VCaP (cell line): ENCODE measurements around the gene TEKT4.
"Not testable (repeated sequence)": the region's sequence is repeated elsewhere in the genome, so short reads cannot be mapped to it uniquely, and the experiment has no call there.

Experiments
- H3K27ac ChIP-seq: fragments of 450-650 bp; 2 replicates; pipeline ENCODE4 v1.5.1; 2017
- TF ChIP-seq, protein P1 (sequence below): fragments of 450-650 bp; conservative IDR thresholded peaks from 2 replicates; pipeline ENCODE4 v1.5.1; 2017; ENCODE audit warnings: mild to moderate bottlenecking, moderate library complexity

The TEKT4 gene, protein sequence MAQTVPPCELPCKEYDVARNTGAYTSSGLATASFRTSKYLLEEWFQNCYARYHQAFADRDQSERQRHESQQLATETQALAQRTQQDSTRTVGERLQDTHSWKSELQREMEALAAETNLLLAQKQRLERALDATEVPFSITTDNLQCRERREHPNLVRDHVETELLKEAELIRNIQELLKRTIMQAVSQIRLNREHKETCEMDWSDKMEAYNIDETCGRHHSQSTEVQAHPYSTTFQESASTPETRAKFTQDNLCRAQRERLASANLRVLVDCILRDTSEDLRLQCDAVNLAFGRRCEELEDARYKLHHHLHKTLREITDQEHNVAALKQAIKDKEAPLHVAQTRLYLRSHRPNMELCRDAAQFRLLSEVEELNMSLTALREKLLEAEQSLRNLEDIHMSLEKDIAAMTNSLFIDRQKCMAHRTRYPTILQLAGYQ

DNA sequence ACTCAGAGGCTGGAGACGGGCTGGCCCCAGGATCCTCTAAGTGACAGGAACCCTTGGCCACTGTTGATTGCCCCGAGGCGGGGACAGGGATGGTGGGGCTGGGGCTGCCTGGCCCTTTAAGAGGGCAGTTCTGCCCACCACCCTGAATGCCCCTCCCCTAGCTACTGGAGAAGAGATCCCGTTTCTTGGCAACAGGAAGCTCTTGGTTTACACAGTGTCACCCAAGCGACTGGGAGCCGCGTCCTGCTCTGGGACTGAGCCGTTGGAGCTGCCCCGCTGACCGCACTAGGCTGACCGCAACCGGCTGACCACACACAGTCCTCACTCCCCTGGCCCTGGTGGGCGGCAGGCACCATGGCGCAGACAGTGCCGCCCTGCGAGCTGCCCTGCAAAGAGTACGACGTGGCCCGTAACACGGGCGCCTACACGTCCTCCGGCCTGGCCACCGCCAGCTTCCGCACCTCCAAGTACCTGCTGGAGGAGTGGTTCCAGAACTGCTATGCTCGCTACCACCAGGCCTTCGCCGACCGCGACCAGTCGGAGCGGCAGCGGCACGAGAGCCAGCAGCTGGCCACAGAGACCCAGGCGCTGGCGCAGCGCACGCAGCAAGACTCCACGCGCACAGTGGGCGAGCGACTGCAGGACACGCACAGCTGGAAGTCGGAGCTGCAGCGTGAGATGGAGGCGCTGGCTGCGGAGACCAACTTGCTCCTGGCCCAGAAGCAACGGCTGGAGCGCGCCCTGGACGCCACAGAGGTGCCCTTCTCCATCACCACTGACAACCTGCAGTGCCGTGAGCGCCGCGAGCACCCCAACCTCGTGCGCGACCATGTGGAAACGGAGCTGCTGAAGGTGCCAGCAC, at the start of gene TEKT4:
Gene TEKT4 (plus strand): TSS at position 205 of the 862 bp plus-strand sequence. CDS start 150 bp downstream, at position 355.
- TF ChIP-seq, protein P1, sequence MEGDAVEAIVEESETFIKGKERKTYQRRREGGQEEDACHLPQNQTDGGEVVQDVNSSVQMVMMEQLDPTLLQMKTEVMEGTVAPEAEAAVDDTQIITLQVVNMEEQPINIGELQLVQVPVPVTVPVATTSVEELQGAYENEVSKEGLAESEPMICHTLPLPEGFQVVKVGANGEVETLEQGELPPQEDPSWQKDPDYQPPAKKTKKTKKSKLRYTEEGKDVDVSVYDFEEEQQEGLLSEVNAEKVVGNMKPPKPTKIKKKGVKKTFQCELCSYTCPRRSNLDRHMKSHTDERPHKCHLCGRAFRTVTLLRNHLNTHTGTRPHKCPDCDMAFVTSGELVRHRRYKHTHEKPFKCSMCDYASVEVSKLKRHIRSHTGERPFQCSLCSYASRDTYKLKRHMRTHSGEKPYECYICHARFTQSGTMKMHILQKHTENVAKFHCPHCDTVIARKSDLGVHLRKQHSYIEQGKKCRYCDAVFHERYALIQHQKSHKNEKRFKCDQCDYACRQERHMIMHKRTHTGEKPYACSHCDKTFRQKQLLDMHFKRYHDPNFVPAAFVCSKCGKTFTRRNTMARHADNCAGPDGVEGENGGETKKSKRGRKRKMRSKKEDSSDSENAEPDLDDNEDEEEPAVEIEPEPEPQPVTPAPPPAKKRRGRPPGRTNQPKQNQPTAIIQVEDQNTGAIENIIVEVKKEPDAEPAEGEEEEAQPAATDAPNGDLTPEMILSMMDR, result no peak
- H3K27ac ChIP-seq, result peak within 1 kb of the TSS; percentile 34; the same call in 1 of the 2 replicates

DNA sequence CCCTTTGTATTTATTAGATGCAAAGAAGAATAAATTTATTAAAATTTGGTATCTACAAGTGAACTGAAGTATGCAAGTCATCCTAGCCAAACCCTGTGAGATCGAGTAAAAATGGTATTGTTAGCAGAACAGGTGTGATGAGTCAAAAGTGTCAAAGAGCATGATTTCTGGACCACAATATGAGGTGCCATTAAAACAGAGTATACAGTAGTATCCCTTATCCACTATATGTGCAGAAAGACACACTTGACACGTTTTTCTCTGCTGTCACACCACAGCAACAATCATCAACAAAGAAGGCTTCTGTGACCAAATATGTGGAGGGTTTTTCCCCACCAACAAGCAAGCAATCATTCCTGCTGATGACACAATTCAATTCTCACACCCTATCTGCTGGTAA, 32.0 kb upstream of the TEKT4 start:
- H3K27ac ChIP-seq, result not testable (repeated sequence)

DNA sequence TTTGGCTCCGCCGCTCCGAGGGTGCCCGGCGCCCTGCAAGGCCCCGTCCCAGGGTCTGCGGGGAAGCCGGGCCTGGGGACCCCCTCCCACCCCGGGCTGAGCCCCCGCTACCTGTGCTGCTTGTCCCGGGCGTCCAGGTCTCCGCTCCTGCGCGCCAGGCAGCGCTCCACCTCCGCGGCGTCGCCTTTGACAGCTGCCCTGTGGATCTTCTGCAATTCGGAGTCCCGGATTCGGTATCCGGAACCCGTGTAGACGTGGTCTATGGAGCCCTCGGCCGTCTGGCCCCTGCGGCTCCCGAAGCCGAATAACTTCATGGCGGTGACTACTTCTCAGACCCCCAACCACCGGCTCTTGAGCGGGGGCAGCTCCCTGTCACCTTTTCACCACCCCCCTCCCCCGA, 14.4 kb upstream of the TEKT4 start:
- peak overlapping the region; percentile 38; the same call in 1 of the 2 replicates for H3K27ac ChIP-seq

DNA sequence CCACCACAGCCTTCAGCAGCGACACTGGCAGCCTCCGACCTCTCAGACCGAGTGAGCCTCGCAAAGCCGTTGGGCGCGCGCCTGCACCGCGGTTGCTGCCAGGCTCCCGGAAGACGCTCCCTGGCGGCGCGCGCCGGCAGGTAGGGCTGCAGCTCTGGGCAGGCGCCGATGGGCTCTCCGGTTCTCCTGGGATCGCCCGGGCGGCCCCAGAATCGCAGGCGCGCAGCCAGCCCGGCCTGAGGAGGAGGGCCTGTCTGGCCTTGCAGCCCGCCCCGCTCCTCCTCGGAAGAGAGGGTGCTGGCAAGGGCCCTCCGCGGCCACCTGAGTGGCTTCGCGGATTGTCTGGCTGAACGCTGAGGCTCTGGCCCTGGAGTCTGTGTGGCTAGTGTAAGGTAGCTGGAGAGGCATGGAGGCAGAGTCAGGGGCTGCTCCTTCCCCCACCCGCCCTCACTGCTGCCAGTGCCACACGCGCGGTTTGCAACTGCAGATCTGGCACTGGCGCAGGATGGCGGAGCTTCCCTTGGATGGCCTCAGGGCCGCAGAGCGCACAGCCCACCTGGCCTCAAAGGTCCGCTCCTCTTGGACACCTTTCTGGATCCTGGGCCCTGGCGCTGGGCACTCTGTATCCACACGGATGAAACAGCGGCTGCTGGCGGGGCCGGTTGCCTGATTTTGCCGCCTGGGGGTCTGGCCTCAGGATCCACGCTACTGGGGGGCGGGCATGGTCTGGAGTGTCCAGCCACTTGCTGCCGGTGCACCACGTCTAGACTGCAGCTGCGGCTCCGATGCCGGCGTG, 13.7 kb upstream of the TEKT4 start:
- H3K27ac ChIP-seq, result peak overlapping the region; percentile 38
- TF ChIP-seq, protein P1, result peak; percentile 36

DNA sequence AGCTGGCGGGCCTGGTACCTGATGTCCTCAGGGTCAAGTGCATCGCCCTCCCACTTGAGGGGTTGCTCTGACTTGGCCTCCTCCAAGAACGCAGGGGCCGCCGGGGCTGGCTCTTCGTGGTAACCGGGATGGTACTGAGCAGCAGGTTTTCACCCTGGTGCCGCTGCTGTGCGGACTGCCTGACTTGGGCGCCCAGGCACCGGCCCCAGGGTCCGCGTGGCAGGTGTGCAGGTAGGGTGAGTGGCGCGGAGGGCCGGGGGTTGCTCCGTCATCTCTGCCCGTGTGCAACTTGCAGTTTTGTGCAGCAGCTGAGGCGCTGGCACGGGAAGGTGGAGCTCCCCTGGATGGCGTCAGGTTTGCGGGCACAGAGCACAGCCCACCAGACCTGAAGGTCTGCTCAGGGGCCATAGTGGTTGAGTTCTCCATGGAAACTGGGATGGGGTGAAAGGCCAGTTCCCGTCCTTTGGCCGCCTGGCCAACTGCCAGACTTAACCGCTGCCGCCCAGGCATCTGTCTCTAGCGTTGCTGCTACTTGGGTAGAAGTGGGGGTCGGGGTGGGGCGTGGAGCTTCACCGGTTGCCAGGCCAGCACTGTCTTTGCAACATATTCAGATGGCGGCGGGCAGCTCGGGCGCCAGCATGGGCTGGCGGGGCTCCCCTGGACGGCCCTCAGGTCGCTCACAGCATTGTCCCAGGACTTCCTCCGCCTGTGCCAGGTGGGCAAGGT, 12.9 kb upstream of the TEKT4 start:
- not testable (repeated sequence) for H3K27ac ChIP-seq

DNA sequence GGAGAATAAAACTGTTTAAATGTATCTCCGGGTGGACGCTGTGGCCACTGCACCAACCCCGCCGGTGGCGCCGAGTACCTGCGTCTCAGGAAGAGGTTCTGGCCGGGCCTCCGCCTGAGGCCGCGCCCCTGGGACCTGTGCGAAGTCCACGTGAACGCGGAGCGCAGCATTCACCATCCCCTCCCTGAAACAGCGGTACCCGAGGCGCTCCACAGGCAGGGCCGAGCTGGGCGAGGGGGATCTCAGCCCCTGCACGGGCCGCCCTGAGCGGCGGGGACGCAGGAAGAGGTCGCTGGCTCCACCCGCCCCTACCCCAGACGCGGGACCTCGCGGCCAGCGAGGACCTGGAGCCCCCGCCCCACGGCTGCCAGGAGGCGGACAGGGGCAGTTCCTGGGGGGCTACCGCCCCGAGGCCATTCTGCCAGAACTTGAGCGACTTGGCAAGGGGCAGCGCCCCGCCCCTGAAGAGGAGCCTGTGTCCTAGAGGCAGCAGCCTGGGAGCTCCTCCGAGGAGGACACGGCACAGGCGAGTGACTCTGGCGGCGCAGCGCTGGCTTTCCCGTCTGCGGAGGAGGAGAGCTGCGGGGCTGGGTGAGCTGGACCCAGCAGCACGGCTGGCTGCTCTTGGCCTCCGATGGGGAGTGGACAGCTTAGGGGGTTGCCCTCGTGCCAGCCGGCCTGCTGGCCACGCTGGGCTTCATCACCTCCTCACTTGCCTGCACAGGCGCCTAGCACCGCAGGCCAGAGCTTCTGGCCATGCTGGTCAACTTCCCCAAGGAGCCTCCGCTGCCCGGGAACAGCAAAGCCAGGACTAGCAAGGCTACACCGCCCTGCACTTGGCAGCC, 9.7 kb upstream of the TEKT4 start:
- TF ChIP-seq, protein P1, result no peak
- H3K27ac ChIP-seq, result no peak overlapping the region; the same call in 1 of the 2 replicates

DNA sequence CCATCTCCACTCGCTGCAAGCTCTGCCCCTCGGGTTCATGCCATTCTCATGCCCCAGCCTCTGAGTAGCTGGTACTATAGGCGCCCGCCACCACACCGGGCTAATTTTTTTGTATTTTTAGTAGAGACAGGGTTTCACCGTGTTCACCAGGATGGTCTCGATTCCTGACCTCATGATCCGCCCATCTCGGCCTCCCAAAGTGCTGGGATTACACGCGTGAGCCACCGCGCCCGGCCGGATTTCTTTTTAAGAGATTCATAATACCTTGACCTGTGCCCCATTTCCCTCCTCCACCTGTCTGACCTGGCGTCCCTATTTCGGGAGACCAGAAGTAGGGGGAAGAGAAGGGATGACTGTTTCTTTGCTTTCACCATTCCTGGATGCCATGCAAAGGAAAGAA, 8.3 kb upstream of the TEKT4 start:
- H3K27ac ChIP-seq, result not testable (repeated sequence)

DNA sequence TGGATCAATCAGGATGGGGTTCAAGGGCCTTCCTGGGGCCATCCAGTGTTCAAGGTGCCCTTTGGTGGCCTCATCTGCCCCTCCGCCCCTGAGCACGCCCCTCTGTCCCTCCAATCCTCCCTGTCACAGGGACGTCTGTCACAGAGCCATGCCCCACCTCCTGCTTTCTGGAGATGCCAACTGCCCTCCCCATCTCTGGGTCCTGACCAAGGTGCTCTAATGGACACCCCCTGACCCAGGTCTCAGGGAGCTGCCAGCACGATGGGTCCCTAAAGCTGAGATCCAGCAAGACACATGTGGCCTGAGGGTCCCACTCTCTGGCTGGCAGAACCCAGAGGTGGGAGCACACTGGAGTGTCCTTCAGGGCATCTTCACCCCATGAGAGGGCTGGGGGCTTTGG, 2.1 kb upstream of the TEKT4 start:
- TF ChIP-seq, protein P1, result no peak
- H3K27ac ChIP-seq, result peak overlapping the region; percentile 59
